ENCODE data around the gene ELF4.

Gene ELF4

DNA sequence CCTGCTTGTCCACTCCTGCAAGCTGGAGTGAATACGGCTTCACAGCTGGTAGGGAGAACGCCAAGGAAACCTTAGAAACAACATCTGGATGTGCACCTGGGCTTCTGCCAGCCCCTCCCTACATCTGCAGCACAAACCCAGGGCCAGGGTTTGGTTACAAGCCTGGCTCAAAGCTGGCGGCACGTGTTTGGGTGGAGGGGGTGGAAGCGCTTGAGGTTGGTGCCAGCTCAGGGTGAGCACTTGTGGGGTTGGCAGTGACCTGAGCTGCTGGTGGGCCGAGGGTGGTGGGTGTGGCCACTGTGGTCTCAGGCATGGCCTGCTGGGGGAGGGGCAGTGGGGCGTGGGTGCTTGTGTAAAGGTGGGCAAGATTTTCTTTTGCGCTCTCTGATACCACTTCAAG, 15.6 kb downstream of the ELF4 start:
- Histone ChIP-seq H3K4me3 (ENCODE audit: low read length) (no peak overlapping the region), H3K36me3 (ENCODE audit: insufficient read depth, low read length) (no peaks in the 10 kb centered on the region), H3K9ac (ENCODE audit: low read depth, low read length) (no peak overlapping the region), H3K27ac (ENCODE audit: low read depth, low read length) (no peak overlapping the region), H3K4me1 (ENCODE audit: insufficient read depth, low read length) (no peaks in the 10 kb centered on the region), H3K27me3 (ENCODE audit: insufficient read depth, low read length) (no peaks in the 10 kb centered on the region), H3K9me3 (ENCODE audit: insufficient read depth, low read depth, low read length) (no peaks in the 10 kb centered on the region)
- WGBS, result 84% methylated on average over 8 of the region's 8 CpGs

GRCh38 chrX:130093271-130093670, 17.0 kb downstream of the ELF4 start:
- H3K4me1 ChIP-seq (ENCODE audit: insufficient read depth, low read length), result no peaks in the 10 kb centered on the region
- no peak overlapping the region for H3K9ac ChIP-seq (ENCODE audit: low read depth, low read length)
- WGBS, result 100% methylated on average over 2 of the region's 2 CpGs
- H3K27me3 ChIP-seq (ENCODE audit: insufficient read depth, low read length), result no peaks in the 10 kb centered on the region
- no peak overlapping the region for H3K4me3 ChIP-seq (ENCODE audit: low read length)
- H3K27ac ChIP-seq (ENCODE audit: low read depth, low read length), result no peak overlapping the region
- no peaks in the 10 kb centered on the region for H3K36me3 ChIP-seq (ENCODE audit: insufficient read depth, low read length)
- H3K9me3 ChIP-seq (ENCODE audit: insufficient read depth, low read depth, low read length), result no peaks in the 10 kb centered on the region

- Histone ChIP-seq H3K4me3 (ENCODE audit: low read length) (no peak overlapping the region), H3K27ac (ENCODE audit: low read depth, low read length) (no peak overlapping the region), H3K9me3 (ENCODE audit: insufficient read depth, low read depth, low read length) (no peaks in the 10 kb centered on the region), H3K27me3 (ENCODE audit: insufficient read depth, low read length) (no peaks in the 10 kb centered on the region), H3K4me1 (ENCODE audit: insufficient read depth, low read length) (no peaks in the 10 kb centered on the region), H3K9ac (ENCODE audit: low read depth, low read length) (no peak overlapping the region), H3K36me3 (ENCODE audit: insufficient read depth, low read length) (no peaks in the 10 kb centered on the region)
- WGBS, result 42% methylated on average over 5 of the region's 10 CpGs
Observed at GRCh38 chrX:130091980-130092522, 18.2 kb downstream of the ELF4 start.

DNA sequence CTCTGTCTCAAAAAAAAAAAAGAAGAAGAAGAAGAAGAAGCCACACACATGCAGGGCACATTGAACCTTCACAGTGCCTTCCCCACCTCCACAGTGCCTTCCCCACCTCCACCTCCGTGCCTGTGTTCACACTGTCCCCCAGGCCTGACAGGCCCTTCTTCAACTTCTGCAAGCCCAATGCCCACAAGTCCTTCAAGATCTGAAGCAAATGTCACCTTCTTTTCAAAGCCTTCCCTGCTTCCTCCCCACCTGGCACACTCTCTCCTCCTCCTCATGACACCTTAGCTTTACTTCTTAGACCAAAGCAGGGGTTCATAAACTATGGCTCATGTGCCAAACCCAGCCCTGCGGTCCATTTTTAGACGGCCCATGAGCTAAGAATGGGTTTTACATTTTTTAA, 19.9 kb downstream of the ELF4 start:
- H3K27me3 ChIP-seq (ENCODE audit: insufficient read depth, low read length), result no peaks in the 10 kb centered on the region
- H3K4me3 ChIP-seq (ENCODE audit: low read length), result no peak overlapping the region
- H3K27ac ChIP-seq (ENCODE audit: low read depth, low read length), result no peak overlapping the region
- no peaks in the 10 kb centered on the region for H3K4me1 ChIP-seq (ENCODE audit: insufficient read depth, low read length)
- no peak overlapping the region for H3K9ac ChIP-seq (ENCODE audit: low read depth, low read length)
- no peaks in the 10 kb centered on the region for H3K9me3 ChIP-seq (ENCODE audit: insufficient read depth, low read depth, low read length)
- WGBS, result 94% methylated on average over 1 of the region's 3 CpGs
- no peaks in the 10 kb centered on the region for H3K36me3 ChIP-seq (ENCODE audit: insufficient read depth, low read length)

DNA sequence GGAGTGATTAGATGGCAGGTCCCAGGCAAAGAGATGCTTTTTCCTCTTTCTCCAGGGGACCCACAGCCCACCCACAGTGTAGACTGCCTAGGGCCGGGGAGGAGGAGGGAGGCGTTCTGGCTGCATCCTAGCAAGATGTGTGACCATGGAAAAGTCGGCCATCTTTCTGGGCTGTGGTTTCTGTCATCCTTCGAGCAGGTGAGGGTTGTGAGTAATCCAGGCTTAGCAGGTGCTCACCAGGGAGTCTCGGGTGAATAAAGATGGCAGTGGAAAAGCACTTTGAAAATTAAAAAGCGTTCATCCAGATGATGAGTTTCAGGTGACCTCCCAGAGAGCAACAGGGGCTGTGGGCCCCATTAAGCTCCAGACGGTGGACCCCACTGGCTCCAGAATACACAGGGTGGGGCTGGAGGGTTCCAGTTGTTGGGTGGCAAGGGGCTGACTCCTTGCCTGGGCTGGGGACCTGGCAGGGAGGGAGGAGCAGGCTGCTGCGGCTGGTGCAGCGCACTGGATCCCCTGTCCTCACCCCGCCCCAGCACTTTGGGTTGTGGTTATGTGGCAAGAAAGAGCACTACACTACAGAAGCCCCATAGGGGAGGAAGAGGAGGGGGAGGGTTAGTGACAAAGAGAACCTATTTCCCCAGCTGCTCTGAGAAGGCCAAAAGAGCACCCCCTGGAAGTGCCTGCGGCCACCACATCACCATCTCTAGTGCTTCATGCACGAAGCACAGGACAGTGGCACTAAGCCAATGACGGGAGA, 23.7 kb downstream of the ELF4 start:
- Histone ChIP-seq H3K27me3 (ENCODE audit: insufficient read depth, low read length) (no peaks in the 10 kb centered on the region), H3K4me3 (ENCODE audit: low read length) (no peak overlapping the region), H3K4me1 (ENCODE audit: insufficient read depth, low read length) (peaks cover 12% of the 10 kb centered on the region), H3K36me3 (ENCODE audit: insufficient read depth, low read length) (no peaks in the 10 kb centered on the region), H3K9me3 (ENCODE audit: insufficient read depth, low read depth, low read length) (no peaks in the 10 kb centered on the region), H3K27ac (ENCODE audit: low read depth, low read length) (no peak overlapping the region), H3K9ac (ENCODE audit: low read depth, low read length) (no peak overlapping the region)
- 76% methylated on average over 9 of the region's 13 CpGs for whole genome bisulfite sequencing

DNA sequence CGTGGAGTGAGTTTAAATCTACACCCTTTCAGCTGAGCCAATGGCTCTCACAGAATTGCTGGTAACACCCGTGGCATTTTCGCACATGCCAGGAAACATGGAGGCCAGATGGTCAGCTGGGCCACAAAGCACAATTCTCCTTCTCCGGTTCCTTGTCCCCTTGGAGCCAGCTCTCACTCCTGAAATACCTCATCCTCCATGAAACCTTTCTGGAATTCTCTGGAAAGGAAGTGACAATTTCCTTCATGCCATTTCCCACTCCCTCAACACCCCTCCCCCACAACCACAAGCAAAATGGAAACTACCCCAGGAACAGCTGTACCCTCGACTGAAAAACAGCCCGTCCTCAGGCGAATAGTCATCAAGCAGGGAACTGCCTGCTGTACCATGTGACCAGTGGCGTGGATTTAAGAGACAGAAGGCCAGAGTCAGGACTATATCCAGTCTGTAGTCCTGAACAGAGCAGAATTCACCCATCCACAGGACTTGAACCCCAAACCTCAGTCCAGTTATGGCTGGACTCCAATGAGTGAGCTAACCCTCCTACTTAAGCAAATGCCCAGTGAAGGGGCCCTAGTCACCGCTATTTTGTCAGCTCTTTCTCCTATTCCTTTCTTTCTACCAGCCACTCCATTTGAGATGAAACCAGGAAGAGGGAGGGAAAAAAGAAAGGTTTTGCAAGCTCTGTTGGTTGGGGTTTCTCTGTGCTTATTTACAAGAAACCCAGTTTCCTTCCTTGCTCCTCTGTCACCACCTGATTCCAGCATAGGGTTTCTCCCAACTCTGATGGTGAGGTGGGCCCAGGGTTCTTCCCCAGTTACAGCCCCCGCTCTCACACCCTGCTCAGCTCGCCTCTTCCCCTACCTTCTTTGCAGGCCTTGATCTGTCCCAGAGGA, 24.5 kb downstream of the ELF4 start:
- 90% methylated on average over 9 of the region's 11 CpGs for WGBS
- no peak overlapping the region for H3K27ac ChIP-seq (ENCODE audit: low read depth, low read length)

DNA sequence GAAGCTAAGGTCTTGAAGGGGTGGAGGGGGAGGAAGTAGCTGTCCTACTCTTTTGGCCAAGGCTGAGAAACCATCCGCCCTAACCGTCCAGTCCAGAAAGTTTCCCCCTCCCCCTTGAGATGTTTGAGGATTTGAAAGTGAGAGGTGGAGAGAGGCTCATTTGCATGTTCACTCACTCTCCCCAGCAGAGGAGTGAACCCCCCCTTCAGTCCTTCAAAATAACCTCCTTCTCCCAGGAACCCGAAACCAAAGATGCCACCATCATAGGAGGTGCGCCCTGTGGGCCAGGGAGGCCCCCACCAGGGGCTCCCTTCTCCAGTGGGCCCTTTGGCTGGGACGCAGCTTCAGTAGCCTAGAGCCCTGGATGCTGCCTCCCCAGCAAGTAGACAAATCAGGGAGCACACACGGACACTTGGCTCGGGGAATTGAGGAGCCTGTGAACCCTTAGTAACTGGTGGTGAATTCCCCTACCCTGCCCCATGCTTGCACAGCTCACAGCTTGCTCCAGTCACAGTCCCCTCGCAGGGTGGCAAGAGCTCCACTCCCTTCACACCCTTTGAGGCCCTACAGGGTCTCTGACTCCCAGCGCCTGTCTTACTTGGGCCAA, 25.6 kb downstream of the ELF4 start:
- Histone ChIP-seq H3K9me3 (ENCODE audit: insufficient read depth, low read depth, low read length) (no peaks in the 10 kb centered on the region), H3K4me3 (ENCODE audit: low read length) (no peak overlapping the region), H3K27ac (ENCODE audit: low read depth, low read length) (no peak overlapping the region), H3K27me3 (ENCODE audit: insufficient read depth, low read length) (no peaks in the 10 kb centered on the region), H3K4me1 (ENCODE audit: insufficient read depth, low read length) (peaks cover 12% of the 10 kb centered on the region), H3K36me3 (ENCODE audit: insufficient read depth, low read length) (no peaks in the 10 kb centered on the region), H3K9ac (ENCODE audit: low read depth, low read length) (no peak overlapping the region)
- 89% methylated on average over 7 of the region's 9 CpGs for WGBS

More for the DNA sequence above, 24.5 kb downstream of the ELF4 start:
- Histone ChIP-seq H3K36me3 (ENCODE audit: insufficient read depth, low read length) (no peaks in the 10 kb centered on the region), H3K27me3 (ENCODE audit: insufficient read depth, low read length) (no peaks in the 10 kb centered on the region), H3K4me1 (ENCODE audit: insufficient read depth, low read length) (peaks cover 12% of the 10 kb centered on the region), H3K9ac (ENCODE audit: low read depth, low read length) (no peak overlapping the region), H3K4me3 (ENCODE audit: low read length) (no peak overlapping the region), H3K9me3 (ENCODE audit: insufficient read depth, low read depth, low read length) (no peaks in the 10 kb centered on the region)

GRCh38 chrX:130083656-130084382, 26.5 kb downstream of the ELF4 start:
- Histone ChIP-seq H3K4me1 (ENCODE audit: insufficient read depth, low read length) (peaks cover 12% of the 10 kb centered on the region), H3K4me3 (ENCODE audit: low read length) (no peak overlapping the region), H3K27me3 (ENCODE audit: insufficient read depth, low read length) (no peaks in the 10 kb centered on the region), H3K9ac (ENCODE audit: low read depth, low read length) (no peak overlapping the region), H3K9me3 (ENCODE audit: insufficient read depth, low read depth, low read length) (no peaks in the 10 kb centered on the region), H3K36me3 (ENCODE audit: insufficient read depth, low read length) (no peaks in the 10 kb centered on the region), H3K27ac (ENCODE audit: low read depth, low read length) (no peak overlapping the region)
- 77% methylated on average over 15 of the region's 15 CpGs for WGBS

DNA sequence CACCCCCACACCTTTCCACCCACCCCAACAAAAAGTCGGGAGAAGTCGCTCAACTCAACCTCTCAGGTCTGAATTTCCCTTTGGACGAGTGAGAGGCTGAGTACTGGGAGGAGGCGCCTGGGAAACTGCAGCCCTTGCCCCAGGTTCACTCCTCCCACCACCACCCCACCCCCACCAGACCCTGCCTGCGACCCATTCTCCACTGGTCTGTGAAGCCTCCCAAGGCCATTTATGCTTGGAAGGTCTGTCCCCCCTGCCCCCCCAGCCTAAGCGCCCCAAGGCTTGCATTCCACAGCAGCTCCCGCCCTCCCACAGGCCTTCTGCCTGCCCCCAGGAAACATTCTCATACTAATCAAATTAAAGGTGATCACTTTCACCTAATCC, 27.2 kb downstream of the ELF4 start:
- H3K9ac ChIP-seq (ENCODE audit: low read depth, low read length), result no peak overlapping the region

GRCh38 chrX:130082244-130083106, 27.8 kb downstream of the ELF4 start:
- H3K27me3 ChIP-seq (ENCODE audit: insufficient read depth, low read length), result no peaks in the 10 kb centered on the region
- no peak overlapping the region for H3K9ac ChIP-seq (ENCODE audit: low read depth, low read length)
- no peaks in the 10 kb centered on the region for H3K36me3 ChIP-seq (ENCODE audit: insufficient read depth, low read length)
- H3K9me3 ChIP-seq (ENCODE audit: insufficient read depth, low read depth, low read length), result no peaks in the 10 kb centered on the region
- WGBS, result 65% methylated on average over 14 of the region's 28 CpGs
- H3K27ac ChIP-seq (ENCODE audit: low read depth, low read length), result no peak overlapping the region
- H3K4me3 ChIP-seq (ENCODE audit: low read length), result no peak overlapping the region
- H3K4me1 ChIP-seq (ENCODE audit: insufficient read depth, low read length), result peaks cover 12% of the 10 kb centered on the region

More for the DNA sequence above, 27.2 kb downstream of the ELF4 start:
- Histone ChIP-seq H3K9me3 (ENCODE audit: insufficient read depth, low read depth, low read length) (no peaks in the 10 kb centered on the region), H3K36me3 (ENCODE audit: insufficient read depth, low read length) (no peaks in the 10 kb centered on the region), H3K4me1 (ENCODE audit: insufficient read depth, low read length) (peaks cover 12% of the 10 kb centered on the region), H3K27ac (ENCODE audit: low read depth, low read length) (no peak overlapping the region), H3K4me3 (ENCODE audit: low read length) (no peak overlapping the region), H3K27me3 (ENCODE audit: insufficient read depth, low read length) (no peaks in the 10 kb centered on the region)
- 9% methylated on average over 4 of the region's 7 CpGs for WGBS
